SK-N-SH (cell line): Measurements from ENCODE around the gene SFXN3.

Experiments
- CTCF ChIP-seq: fragments of 200-600 bp; sonication (generic); IDR thresholded peaks from 2 replicates; pipeline ENCODE4 v1.6.1; 2017; ENCODE audit warnings: antibody characterized with exemption, mild to moderate bottlenecking, moderate library complexity
- EP300 ChIP-seq, 2 experiments: IDR thresholded peaks; 2 replicates each; pipeline versions ENCODE4 v1.4.0 to v1.6.1; 2012; ENCODE audit warnings: borderline replicate concordance in 1 of 2, low read depth in 1 of 2, low read length in 1 of 2
- TF ChIP-seq, protein P1 (sequence below): IDR thresholded peaks from 2 replicates; pipeline ENCODE4 v1.6.1; 2012; ENCODE audit warnings: mild to moderate bottlenecking, low read depth, low read length, moderate library complexity
- TF ChIP-seq, protein P2 (sequence below): IDR thresholded peaks from 2 replicates; pipeline ENCODE4 v1.4.0; 2012; ENCODE audit warnings: low read depth, borderline replicate concordance

- TF ChIP-seq, protein P1, sequence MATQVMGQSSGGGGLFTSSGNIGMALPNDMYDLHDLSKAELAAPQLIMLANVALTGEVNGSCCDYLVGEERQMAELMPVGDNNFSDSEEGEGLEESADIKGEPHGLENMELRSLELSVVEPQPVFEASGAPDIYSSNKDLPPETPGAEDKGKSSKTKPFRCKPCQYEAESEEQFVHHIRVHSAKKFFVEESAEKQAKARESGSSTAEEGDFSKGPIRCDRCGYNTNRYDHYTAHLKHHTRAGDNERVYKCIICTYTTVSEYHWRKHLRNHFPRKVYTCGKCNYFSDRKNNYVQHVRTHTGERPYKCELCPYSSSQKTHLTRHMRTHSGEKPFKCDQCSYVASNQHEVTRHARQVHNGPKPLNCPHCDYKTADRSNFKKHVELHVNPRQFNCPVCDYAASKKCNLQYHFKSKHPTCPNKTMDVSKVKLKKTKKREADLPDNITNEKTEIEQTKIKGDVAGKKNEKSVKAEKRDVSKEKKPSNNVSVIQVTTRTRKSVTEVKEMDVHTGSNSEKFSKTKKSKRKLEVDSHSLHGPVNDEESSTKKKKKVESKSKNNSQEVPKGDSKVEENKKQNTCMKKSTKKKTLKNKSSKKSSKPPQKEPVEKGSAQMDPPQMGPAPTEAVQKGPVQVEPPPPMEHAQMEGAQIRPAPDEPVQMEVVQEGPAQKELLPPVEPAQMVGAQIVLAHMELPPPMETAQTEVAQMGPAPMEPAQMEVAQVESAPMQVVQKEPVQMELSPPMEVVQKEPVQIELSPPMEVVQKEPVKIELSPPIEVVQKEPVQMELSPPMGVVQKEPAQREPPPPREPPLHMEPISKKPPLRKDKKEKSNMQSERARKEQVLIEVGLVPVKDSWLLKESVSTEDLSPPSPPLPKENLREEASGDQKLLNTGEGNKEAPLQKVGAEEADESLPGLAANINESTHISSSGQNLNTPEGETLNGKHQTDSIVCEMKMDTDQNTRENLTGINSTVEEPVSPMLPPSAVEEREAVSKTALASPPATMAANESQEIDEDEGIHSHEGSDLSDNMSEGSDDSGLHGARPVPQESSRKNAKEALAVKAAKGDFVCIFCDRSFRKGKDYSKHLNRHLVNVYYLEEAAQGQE: no peak
- no peak for TF ChIP-seq CTCF
- no peak for TF ChIP-seq EP300 (IDR thresholded peaks at IDR 0.05; ENCODE audit: borderline replicate concordance in 1 of 2, low read depth in 1 of 2, low read length in 1 of 2)
- TF ChIP-seq, protein P2, sequence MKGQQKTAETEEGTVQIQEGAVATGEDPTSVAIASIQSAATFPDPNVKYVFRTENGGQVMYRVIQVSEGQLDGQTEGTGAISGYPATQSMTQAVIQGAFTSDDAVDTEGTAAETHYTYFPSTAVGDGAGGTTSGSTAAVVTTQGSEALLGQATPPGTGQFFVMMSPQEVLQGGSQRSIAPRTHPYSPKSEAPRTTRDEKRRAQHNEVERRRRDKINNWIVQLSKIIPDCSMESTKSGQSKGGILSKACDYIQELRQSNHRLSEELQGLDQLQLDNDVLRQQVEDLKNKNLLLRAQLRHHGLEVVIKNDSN: no peak
Measured at GRCh38 chr10:101001659-101002035, 29.4 kb upstream of the SFXN3 start.
